ENCODE measurements around the gene HOXA6.

HOXA6 gene

GRCh38 chr7:27147199-27148030 lies at the start of gene HOXA6:
Gene HOXA6 (minus strand): TSS chr7:27147774. CDS start chr7:27147749, 25 bp downstream.
- DNase-seq = peak; percentile 75

- peak; percentile 90 for DNase-seq
These were observed 48.8 kb upstream of the HOXA6 start for GRCh38 chr7:27196287-27196767.

- peak; percentile 42 for DNase-seq
These were observed 47.3 kb upstream of the HOXA6 start for GRCh38 chr7:27194686-27195379.

DNA sequence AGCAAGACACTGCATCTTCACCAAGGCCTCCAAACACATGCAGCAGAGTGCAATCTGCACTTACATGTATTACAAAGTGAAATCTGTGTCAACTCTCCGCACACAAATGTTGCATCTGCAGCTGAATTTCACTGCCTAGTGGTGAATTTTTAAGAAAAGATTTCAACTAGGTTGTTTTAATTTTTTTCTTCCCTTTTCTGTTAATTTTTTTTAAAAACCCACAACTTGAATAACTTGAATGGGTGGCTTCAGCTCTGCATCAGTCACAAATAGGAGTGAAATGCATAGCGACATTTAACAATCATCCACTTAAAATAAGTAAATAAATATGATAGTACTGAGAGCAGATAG lies 46.4 kb upstream of the HOXA6 start:
- DNase-seq = no peak

DNA sequence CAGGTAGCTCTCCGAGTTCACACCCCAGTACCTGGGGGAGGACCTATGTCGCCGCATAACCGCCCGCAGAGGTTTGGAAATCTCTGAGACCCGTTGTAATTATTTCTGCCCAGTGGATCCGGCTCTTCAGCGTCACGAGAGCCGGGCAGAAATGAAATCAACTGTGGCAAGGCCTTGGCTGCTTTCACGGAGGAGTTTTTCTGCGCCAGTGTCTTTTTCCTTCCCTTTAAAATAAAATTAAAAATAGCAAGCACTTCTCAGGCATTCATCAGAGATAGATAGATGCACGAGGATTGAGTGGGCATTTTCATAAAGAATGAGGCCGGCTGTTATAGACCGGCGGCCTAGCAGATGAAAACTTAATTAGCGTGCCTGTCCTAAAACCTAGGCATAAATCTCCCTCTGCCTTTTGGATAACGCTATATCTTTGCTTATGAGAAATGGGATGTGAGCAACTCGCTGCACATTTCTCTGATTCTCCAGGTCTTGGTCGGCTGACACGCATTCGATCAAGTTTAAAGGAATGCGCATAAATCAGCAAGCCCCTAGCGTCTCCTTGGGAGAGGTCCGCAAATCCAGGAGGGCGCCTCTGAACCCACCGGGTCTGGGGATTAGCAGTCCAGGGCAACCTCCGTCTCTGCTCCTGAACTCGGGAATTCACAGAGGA lies 45.9 kb upstream of the HOXA6 start:
- DNase-seq = peak; percentile 60

DNA sequence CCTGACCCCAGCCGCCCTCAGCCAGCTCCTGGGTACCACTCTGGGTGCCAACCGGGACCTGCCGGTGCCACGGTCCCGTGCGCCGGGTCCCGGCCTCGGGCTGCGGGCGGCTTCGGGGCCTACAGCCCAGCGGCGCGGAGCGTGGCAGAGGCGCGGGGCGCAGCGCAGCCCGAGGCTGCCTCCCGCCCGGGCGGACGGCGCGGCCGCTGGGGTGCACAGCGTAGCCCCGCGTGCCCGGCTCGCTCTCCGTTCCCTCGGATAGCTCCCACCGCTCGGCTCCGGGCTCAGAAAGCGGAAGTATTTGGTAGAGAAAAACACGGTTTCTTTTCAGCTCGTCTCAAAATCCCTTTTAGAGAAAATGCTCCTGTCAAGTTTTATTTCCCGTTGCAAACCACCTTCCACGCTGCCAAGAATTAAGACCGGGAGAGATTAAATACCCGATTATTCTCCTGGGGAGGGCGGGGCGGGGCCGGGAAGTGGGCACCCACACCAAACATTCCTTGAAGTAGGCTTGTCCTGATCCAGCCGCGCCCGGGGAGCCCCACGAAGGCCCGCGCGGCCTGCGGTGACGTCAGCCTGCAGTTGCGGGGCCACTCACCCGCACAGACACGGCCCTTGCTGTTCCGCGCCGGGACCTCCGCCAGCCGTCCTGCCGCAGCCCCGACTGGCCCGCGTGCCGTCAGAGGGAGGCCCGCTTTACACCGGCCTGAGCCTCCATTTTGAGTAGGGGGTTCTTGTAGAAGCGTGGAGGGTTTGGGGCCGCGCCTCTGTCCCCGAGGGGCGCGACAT lies 45.2 kb upstream of the HOXA6 start:
- peak; percentile 71 for DNase-seq

DNA sequence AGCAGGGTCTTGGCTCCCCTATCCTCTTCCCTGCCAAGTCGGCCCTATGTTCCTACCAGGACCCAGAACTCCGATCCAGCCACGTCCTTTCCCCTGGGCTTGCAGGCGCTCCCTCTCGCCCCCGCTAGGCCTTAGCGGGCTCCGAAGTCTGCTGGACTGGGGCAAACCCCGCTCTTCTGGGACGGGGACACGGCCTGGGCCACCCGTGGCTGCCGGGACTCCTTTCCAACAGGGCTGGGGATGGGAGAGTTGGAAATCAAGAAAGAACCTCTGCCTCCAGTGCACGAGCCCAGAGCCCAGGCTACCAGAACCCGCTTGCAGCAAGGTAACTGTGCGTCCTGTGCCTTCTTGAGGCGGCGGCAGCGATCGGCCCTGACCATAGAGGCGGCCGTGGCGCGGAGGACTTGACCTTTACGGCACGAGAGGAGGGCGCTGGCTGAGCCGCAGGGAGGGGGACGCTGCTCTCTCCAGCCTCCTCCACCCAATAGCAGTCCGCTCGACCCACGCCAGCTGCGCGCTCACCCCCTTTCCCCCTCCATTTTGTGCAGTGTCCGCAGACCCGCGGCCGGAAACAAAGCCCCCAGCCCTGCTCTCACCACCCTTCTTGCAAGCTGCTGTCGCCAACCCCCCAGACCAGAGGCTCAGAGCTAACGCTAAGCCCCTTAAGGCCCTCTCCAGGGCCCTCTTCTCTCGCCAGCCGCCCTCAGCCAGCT lies 44.4 kb upstream of the HOXA6 start:
- DNase-seq = peak; percentile 73

- no peak for DNase-seq
These were observed 43.7 kb upstream of the HOXA6 start for GRCh38 chr7:27191161-27191731.

GRCh38 chr7:27189997-27190748 lies 42.6 kb upstream of the HOXA6 start:
- DNase-seq = peak; percentile 47

DNA sequence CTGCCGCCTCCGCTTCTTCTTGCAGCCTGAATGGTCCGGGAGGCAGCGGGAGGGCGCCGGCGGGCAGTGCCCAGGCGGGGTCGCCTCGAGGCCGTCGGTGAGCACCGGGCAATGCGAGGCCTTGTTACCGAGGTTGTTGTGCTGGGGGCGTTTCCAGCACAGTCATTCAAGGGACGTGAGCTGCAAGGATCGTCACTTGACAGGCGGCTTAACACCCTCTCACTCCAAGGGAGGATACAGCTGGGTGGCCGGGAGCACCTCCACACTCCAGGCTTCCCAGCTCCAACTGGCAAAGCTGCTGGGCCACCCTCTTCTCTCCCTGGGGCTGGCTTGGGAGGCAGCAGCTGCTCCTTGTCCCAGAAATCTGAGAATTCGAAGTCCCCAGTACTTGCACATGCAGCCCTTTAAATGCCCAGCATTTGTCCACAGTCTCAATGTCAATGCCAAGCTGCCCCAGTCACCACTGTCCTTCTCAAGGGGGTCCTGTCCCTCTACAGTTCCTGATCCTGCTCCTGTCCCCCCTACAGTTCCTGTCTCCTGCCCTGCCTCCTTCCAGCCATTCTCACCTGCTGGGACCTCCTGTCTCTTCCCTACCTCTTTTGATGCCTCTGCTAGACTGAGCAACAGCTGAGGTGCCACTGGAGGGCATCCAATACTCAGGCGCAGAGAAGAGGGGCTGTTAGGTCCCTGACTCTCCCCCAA lies 41.9 kb upstream of the HOXA6 start:
- peak; percentile 58 for DNase-seq

GRCh38 chr7:27188386-27189294 lies 41.1 kb upstream of the HOXA6 start:
- DNase-seq = peak; percentile 79

DNA sequence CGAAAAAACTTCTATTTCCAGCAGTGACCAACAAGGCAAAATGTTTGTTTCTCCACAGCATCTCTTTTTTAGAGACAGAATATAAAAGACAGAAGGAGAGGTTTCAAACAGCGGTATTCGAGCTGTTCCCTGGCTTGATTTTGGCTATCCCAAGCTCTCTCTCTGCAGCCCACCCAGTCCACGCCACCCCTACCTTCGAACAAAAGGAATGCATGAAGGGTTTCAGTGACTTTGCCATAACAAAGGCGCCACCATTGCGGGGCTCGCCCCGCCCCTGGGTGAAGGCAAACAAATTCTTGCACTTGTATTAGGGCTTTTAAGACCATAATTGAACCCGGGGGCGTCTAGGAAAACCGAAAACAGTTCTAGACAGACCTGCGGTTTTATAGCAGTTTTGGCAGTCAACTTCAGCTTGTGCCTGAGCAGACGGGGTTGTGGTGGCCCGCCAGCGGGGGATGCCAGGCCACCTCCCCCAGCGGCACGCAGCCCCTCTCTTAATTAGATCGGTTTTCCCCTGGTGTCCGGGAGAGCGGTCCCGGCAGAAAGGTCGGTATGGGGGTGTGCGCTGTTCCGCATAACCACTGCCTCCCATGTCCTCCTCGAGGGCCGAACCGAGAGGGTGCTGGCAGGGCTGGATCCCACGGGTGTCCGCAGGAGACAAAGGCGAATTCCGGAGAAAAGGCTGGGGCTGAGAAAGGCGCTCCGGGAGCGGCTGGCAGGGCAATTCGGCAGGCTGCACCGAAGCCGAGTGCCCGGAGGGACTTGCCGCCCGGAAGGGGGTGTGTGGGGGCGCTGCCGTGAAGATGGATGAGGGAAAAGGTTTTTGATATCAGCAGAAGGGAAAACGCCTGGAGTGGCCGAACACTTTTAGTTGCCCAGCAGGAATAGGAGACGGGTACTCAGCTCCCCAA lies 40.2 kb upstream of the HOXA6 start:
- peak; percentile 64 for DNase-seq

GRCh38 chr7:27186668-27187474 lies 39.3 kb upstream of the HOXA6 start:
- peak; percentile 36 for DNase-seq

GRCh38 chr7:27185854-27186667 lies 38.5 kb upstream of the HOXA6 start:
- peak; percentile 72 for DNase-seq

GRCh38 chr7:27185013-27185853 lies 37.7 kb upstream of the HOXA6 start, which contains the start of gene HOXA11:
Gene HOXA11 (minus strand): TSS chr7:27185232. CDS start chr7:27185144, 88 bp downstream.
- DNase-seq = peak; percentile 81
